Parathyroid adenoma (tissue), 2 donors: Measurements from ENCODE around the gene ACVR1.

Experiments
- H2AFZ ChIP-seq: fragments of 300-600 bp; sonication (generic); one replicate; pipeline ENCODE4 v1.7.0; 2017; ENCODE audit warnings: antibody characterized with exemption, mild to moderate bottlenecking
- H3K27ac ChIP-seq: fragments of 300-600 bp; sonication (generic); one replicate; pipeline ENCODE4 v1.7.0; 2017
- H3K27me3 ChIP-seq: fragments of 300-600 bp; sonication (generic); one replicate; pipeline ENCODE4 v1.7.0; 2017; ENCODE audit warnings: low read length; ENCODE audit not compliant: control insufficient read depth, insufficient read depth
- H3K36me3 ChIP-seq: fragments of 300-600 bp; sonication (generic); one replicate; pipeline ENCODE4 v1.7.0; 2017; ENCODE audit warnings: low read length; ENCODE audit not compliant: control insufficient read depth, insufficient read depth
- H3K4me1 ChIP-seq: fragments of 300-600 bp; sonication (generic); one replicate; pipeline ENCODE4 v1.7.0; 2017; ENCODE audit warnings: control low read depth
- H3K4me2 ChIP-seq: fragments of 300-600 bp; sonication (generic); one replicate; pipeline ENCODE4 v1.7.0; 2017; ENCODE audit warnings: low read length
- H3K4me3 ChIP-seq: fragments of 300-600 bp; sonication (generic); one replicate; pipeline ENCODE4 v1.7.0; 2017; ENCODE audit warnings: low read depth, low read length
- H3K79me2 ChIP-seq: fragments of 300-600 bp; sonication (generic); one replicate; pipeline ENCODE4 v1.7.0; 2017; ENCODE audit warnings: control low read depth
- H3K9ac ChIP-seq: fragments of 300-600 bp; sonication (generic); one replicate; pipeline ENCODE4 v1.7.0; 2017; ENCODE audit warnings: mild to moderate bottlenecking
- H3K9me3 ChIP-seq: fragments of 300-600 bp; sonication (generic); one replicate; pipeline ENCODE4 v1.7.0; 2017; ENCODE audit warnings: low read length; ENCODE audit not compliant: control insufficient read depth
- TF ChIP-seq, protein P1 (sequence below): fragments of 300-600 bp; sonication (generic); IDR thresholded peaks from one replicate; pipeline ENCODE4 v1.7.0; 2017; ENCODE audit warnings: antibody characterized with exemption, mild to moderate bottlenecking
- donor health status: primary hyperparathyroidism.

The ACVR1 gene

DNA sequence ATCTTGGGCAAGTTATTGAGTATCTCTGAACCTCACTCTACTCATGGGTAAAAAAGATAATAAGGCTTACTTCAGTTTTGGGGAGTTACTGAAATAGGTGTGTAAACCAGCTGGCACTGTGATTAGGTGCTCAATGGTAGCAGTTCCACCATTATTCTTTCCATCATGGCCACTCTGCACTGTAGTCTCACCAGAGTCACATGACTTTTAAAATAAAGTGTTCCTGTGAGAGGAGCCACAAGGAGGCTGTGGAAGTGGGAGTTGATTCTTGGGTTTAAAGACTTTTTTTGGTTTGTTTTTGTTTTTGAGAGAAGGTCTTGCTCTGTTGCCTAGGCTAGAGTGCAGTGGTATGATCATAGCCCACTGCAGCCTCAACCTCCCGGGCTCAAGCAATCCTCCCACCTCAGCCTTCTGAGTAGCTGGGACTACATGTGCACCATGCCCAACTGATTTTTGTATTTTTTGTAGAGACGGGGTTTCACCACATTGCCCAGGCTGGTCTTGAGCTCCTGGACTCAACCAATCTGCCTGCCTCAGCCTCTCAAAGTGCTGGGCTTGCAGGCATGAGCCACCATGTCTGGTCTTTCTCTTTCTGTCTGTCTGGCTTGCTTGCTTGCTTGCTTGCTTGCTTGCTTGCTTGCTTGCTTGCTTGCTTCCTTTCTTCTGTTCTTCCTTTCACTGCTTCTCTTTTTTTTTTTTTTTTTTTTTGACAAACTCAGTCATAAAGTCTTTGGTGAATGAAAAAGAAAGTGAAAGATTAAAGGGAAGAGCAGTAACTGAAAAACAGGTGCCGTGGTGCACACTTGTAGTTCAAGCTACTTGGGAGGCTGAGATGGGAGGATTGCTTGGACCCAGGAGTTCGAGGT is 21.2 kb upstream of the ACVR1 start:
- H3K9ac ChIP-seq = no peak overlapping the region
- no peaks in the 10 kb centered on the region for H3K27me3 ChIP-seq
- no peak overlapping the region for H2AFZ ChIP-seq
- H3K4me3 ChIP-seq = no peak overlapping the region
- no peaks in the 10 kb centered on the region for H3K79me2 ChIP-seq
- no peaks in the 10 kb centered on the region for H3K9me3 ChIP-seq
- no peak overlapping the region for H3K4me2 ChIP-seq
- H3K4me1 ChIP-seq = no peaks in the 10 kb centered on the region
- H3K27ac ChIP-seq = no peak overlapping the region
- no peaks in the 10 kb centered on the region for H3K36me3 ChIP-seq
- TF ChIP-seq, protein P1, sequence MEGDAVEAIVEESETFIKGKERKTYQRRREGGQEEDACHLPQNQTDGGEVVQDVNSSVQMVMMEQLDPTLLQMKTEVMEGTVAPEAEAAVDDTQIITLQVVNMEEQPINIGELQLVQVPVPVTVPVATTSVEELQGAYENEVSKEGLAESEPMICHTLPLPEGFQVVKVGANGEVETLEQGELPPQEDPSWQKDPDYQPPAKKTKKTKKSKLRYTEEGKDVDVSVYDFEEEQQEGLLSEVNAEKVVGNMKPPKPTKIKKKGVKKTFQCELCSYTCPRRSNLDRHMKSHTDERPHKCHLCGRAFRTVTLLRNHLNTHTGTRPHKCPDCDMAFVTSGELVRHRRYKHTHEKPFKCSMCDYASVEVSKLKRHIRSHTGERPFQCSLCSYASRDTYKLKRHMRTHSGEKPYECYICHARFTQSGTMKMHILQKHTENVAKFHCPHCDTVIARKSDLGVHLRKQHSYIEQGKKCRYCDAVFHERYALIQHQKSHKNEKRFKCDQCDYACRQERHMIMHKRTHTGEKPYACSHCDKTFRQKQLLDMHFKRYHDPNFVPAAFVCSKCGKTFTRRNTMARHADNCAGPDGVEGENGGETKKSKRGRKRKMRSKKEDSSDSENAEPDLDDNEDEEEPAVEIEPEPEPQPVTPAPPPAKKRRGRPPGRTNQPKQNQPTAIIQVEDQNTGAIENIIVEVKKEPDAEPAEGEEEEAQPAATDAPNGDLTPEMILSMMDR = no peak

DNA sequence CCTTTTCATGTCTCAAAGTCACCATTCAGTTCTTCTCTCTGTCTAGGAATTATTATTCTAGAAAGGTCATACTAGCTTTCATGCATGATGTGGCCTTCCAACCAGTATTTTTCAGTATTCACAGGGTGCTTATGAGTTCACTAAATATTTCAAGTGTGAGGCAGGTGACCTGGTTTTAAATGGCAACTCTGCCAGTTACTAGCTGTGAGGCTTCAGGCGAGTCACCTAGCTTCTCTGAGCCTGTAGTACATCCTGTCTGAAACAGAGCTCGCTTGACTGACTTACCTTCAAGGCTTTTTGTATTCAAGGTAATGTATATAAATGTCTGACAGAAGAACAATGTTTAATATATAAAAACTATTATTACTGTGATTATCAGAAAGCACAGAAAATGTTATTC is 19.4 kb upstream of the ACVR1 start:
- no peak overlapping the region for H3K4me3 ChIP-seq
- H3K36me3 ChIP-seq = no peaks in the 10 kb centered on the region
- H3K79me2 ChIP-seq = no peaks in the 10 kb centered on the region
- no peaks in the 10 kb centered on the region for H3K9me3 ChIP-seq
- no peak overlapping the region for H2AFZ ChIP-seq
- no peak overlapping the region for H3K4me2 ChIP-seq
- H3K27me3 ChIP-seq = no peaks in the 10 kb centered on the region
- TF ChIP-seq, protein P1 = no peak
- H3K9ac ChIP-seq = no peak overlapping the region
- H3K27ac ChIP-seq = no peak overlapping the region
- H3K4me1 ChIP-seq = no peaks in the 10 kb centered on the region

DNA sequence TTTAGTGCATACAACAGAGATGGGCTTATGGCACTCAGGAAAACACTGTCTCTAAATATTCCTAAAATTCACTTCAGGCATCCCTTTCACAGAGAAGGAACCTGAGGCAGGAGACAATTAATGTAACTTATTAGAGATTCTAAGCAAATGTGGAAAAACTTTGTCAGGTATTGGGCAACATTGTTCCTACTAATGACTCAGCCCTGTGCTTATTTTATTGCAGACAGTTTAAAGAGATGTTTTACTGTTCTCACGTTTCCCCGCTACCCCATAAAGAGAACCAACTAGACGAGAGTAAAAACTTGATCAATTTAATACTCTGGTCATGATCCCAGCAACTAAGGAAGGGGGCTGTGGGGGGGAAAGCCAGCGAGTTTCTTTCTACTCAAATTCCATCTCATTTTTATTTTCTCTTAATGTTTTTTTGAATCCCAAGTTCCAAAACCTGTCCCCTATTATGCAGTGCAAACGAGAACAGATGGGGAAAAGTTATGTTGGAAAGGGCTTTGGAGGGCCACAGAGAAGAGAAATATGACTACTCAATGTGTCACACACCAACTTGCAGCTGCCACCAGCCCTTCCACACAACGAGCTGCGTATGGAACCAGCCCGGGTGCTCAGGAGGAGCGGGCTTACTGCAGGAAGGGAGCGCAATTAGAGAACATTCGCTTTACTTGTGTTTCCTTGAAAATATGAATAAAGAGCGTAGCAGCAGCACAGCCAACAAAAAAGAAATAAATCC is 18.7 kb upstream of the ACVR1 start:
- Histone ChIP-seq H3K4me3 (no peak overlapping the region), H3K4me2 (no peak overlapping the region), H3K4me1 (no peaks in the 10 kb centered on the region), H3K9ac (no peak overlapping the region), H2AFZ (no peak overlapping the region), H3K27me3 (no peaks in the 10 kb centered on the region), H3K36me3 (no peaks in the 10 kb centered on the region), H3K27ac (no peak overlapping the region), H3K79me2 (no peaks in the 10 kb centered on the region), H3K9me3 (no peaks in the 10 kb centered on the region)
- TF ChIP-seq, protein P1 = no peak

DNA sequence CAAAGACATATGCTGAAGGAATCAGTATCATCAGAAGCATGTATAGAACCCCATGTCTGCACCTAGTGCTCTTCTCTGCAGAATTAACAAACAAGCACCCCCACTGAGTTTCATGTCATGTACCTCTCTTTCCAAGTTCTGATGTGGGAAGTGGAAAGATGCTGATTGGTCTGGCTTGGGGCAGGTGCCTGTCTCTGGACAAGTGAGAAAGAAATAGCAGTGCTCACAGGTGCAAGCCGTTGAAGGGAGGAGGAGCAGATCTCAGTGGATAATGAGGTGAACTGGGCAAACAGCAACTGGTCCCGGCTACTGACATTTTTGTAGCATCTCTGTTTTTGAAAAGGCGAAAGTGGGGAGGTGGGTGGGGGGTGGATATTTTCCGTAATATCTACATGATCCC is 17.5 kb upstream of the ACVR1 start:
- no peak overlapping the region for H3K4me2 ChIP-seq
- H3K4me1 ChIP-seq = no peaks in the 10 kb centered on the region
- no peaks in the 10 kb centered on the region for H3K27me3 ChIP-seq
- H3K27ac ChIP-seq = no peak overlapping the region
- no peak overlapping the region for H3K4me3 ChIP-seq
- TF ChIP-seq, protein P1 = no peak
- H3K79me2 ChIP-seq = no peaks in the 10 kb centered on the region
- H3K9ac ChIP-seq = no peak overlapping the region
- H2AFZ ChIP-seq = no peak overlapping the region
- no peaks in the 10 kb centered on the region for H3K9me3 ChIP-seq
- no peaks in the 10 kb centered on the region for H3K36me3 ChIP-seq
